HL-60 (cell line): ENCODE results near the gene ADPRHL1.

ENCODE experiments used
- GABPA ChIP-seq: IDR thresholded peaks from 2 replicates; pipeline ENCODE4 v1.6.1; 2012; ENCODE audit warnings: low read depth
- POLR2AphosphoS5 ChIP-seq: IDR thresholded peaks from 2 replicates; pipeline ENCODE4 v1.6.1; 2012; ENCODE audit warnings: low read depth
- SPI1 ChIP-seq: IDR thresholded peaks from 2 replicates; pipeline ENCODE4 v1.6.1; 2012; ENCODE audit warnings: low read depth, mild to moderate bottlenecking, borderline replicate concordance
- TF ChIP-seq, protein P1 (sequence below): IDR thresholded peaks from one replicate; pipeline ENCODE4 v1.5.1; 2011; ENCODE audit warnings: low read length, control low read depth, inconsistent platforms; ENCODE audit not compliant: insufficient read depth
- TF ChIP-seq, protein P2 (sequence below): IDR thresholded peaks from 2 replicates; pipeline ENCODE4 v1.6.1; 2012; ENCODE audit warnings: low read depth; ENCODE audit not compliant: insufficient replicate concordance

DNA sequence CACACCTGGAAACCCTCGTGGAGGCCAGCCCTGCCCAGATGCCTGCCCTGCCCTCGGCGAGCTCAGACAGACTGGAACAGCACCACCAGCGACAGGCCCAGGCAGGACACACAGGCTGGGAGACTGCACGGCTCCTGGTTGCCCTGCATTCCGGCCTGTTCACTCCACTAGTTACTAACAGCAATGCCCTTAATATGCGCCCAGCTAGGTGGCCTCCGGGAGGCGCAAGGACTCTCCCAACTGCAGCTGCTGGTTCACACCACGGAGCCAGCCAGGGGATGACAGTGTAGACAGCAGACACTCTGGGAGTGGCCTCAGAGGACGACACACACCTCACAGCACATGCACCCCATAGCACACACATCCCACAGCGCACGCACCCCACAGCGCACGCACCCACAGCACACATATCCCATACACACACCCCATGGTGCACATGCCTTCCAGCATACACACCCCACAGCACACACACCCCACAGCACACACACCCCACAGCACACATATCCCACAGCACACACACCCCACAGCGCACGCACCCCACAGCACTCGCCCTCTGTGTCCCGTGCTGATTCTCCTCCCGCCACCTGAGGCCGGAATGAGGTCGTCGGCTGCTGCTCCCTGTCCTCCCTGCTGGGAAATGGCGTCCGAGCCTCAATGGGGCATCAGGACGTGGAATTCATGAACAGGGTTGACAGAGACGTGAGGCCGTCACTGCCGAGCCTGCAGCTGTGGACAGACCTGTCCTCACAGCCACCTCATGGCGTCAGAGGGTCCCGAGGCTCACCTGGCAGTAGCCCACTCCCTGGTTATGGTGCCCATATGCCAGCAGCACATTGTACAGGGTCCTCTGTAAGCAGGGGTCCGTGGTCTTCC is 103.0 kb downstream of the ADPRHL1 start:
- TF ChIP-seq, protein P1, sequence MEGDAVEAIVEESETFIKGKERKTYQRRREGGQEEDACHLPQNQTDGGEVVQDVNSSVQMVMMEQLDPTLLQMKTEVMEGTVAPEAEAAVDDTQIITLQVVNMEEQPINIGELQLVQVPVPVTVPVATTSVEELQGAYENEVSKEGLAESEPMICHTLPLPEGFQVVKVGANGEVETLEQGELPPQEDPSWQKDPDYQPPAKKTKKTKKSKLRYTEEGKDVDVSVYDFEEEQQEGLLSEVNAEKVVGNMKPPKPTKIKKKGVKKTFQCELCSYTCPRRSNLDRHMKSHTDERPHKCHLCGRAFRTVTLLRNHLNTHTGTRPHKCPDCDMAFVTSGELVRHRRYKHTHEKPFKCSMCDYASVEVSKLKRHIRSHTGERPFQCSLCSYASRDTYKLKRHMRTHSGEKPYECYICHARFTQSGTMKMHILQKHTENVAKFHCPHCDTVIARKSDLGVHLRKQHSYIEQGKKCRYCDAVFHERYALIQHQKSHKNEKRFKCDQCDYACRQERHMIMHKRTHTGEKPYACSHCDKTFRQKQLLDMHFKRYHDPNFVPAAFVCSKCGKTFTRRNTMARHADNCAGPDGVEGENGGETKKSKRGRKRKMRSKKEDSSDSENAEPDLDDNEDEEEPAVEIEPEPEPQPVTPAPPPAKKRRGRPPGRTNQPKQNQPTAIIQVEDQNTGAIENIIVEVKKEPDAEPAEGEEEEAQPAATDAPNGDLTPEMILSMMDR, result no peak
- TF ChIP-seq POLR2AphosphoS5 (no peak), GABPA (no peak), SPI1 (no peak)
- TF ChIP-seq, protein P2, sequence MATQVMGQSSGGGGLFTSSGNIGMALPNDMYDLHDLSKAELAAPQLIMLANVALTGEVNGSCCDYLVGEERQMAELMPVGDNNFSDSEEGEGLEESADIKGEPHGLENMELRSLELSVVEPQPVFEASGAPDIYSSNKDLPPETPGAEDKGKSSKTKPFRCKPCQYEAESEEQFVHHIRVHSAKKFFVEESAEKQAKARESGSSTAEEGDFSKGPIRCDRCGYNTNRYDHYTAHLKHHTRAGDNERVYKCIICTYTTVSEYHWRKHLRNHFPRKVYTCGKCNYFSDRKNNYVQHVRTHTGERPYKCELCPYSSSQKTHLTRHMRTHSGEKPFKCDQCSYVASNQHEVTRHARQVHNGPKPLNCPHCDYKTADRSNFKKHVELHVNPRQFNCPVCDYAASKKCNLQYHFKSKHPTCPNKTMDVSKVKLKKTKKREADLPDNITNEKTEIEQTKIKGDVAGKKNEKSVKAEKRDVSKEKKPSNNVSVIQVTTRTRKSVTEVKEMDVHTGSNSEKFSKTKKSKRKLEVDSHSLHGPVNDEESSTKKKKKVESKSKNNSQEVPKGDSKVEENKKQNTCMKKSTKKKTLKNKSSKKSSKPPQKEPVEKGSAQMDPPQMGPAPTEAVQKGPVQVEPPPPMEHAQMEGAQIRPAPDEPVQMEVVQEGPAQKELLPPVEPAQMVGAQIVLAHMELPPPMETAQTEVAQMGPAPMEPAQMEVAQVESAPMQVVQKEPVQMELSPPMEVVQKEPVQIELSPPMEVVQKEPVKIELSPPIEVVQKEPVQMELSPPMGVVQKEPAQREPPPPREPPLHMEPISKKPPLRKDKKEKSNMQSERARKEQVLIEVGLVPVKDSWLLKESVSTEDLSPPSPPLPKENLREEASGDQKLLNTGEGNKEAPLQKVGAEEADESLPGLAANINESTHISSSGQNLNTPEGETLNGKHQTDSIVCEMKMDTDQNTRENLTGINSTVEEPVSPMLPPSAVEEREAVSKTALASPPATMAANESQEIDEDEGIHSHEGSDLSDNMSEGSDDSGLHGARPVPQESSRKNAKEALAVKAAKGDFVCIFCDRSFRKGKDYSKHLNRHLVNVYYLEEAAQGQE, result no peak
